IPS DF 6.9 (cell line): ENCODE measurements around the gene ZNF398.

Experiments used
- DNase-seq: peaks from one replicate; pipeline ENCODE4 v3.0.0-alpha.2; 2013; ENCODE audit warnings: low read depth, low spot score
- H3K27ac ChIP-seq: one replicate; pipeline ENCODE4 v1.5.1; 2013; ENCODE audit warnings: low read length, control low read depth
- H3K27me3 ChIP-seq: 2 replicates; pipeline ENCODE4 v1.6.1; 2013; ENCODE audit warnings: mild to moderate bottlenecking, low read length; ENCODE audit not compliant: control insufficient read depth, insufficient read depth
- H3K36me3 ChIP-seq: 2 replicates; pipeline ENCODE4 v1.6.1; 2013; ENCODE audit warnings: low read length; ENCODE audit not compliant: control insufficient read depth, insufficient read depth
- H3K4me1 ChIP-seq: 2 replicates; pipeline ENCODE4 v1.6.1; 2013; ENCODE audit warnings: low read length; ENCODE audit not compliant: control insufficient read depth, insufficient read depth
- H3K4me3 ChIP-seq: 2 replicates; pipeline ENCODE4 v1.5.1; 2013; ENCODE audit warnings: mild to moderate bottlenecking, low read length
- H3K9me3 ChIP-seq: 2 replicates; pipeline ENCODE4 v1.6.1; 2013; ENCODE audit warnings: low read length, inconsistent platforms; ENCODE audit not compliant: control insufficient read depth, insufficient read depth
- WGBS: extraction: QIAGEN DNeasy Blood & Tissue Kit; methylation state at CpG from one replicate; pipeline ENCODE4 v1.1.7; 2013; ENCODE audit warnings: mixed read lengths, missing lambda C conversion rate; ENCODE audit not compliant: insufficient read length, insufficient coverage; 5-methylcytosine and 5-hydroxymethylcytosine counted together

The ZNF398 gene

DNA sequence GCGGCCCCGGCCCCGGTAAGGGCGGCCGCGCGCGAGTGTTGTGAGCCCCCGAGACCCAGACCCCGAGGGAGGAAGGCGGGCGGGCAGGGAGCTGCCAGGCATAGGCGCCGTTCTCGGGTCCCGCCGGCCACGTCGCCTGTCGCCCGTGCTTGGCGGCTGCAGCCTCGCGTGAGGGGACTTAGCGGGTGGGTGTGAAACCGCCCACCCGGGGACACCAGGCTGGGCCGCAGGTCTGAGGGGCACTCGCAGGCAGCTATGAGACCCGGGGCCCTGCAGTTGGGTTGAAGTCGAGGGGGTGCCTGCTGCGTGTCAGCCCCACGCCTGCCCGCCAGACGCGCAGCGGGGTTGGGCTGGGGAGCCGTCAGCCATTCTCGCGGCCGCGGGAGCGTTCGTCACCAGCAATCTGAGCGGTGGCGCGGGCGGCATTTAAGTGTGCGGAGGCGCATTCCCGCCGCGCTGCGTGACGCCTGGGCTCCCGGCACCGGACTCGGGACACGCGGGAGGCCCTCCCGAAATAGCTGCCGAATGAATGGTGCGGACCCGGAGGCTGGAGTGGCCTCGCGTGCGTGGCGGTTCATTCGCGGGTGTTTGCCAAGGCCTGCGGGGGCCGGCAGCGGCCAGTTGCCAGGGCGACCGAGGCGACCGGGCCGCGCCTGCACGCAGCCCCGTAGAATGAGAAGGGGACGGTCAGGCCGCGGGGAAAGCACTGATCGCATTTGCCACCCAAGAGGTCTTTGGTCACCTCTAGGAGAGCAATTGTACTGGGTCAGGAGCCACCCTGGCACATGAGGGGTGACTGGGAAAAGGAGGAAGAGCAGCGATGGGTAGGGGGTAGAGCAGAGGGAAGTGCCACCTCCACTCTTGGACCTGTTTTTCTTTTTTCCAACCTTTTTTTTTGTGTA, 750 bp downstream of the ZNF398 start:
- Histone ChIP-seq H3K4me1 (no peaks in the 10 kb centered on the region; the same call in 1 of the 2 replicates), H3K27me3 (no peaks in the 10 kb centered on the region), H3K27ac (no peak overlapping the region), H3K36me3 (no peaks in the 10 kb centered on the region), H3K4me3 (peak overlapping the region; percentile 98), H3K9me3 (no peaks in the 10 kb centered on the region)
- WGBS: no CpG with 5 or more reads among the region's 86 CpGs
- DNase-seq: no peak

GRCh38 chr7:149150981-149151380, 3.7 kb downstream of the ZNF398 start:
- Histone ChIP-seq H3K27ac (no peak overlapping the region), H3K9me3 (no peaks in the 10 kb centered on the region), H3K36me3 (peaks cover 12% of the 10 kb centered on the region; the same call in 1 of the 2 replicates), H3K4me3 (no peak overlapping the region), H3K27me3 (no peaks in the 10 kb centered on the region), H3K4me1 (no peaks in the 10 kb centered on the region)
- WGBS: no CpG with 5 or more reads among the region's 4 CpGs
- no peak for DNase-seq

DNA sequence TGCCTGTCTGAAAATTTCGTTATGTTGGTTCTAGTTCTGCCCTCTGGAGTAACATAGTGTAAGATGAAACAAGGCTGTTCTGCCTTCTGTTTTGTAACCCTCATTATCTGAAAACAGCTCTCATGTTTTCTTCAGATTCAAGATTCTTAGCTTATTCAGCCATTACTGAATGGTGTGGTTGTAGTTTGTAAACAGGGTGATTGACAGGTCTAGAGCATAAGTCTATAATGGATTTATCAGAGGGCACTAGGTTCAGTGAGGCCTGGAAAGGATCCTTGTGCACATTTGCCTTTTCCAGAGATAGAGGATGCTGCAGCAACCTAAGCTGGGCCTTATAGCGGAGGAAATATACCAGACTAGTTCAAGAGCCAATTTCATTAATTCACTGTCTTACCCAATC, 6.1 kb downstream of the ZNF398 start:
- WGBS: no CpG with 5 or more reads among the region's 2 CpGs
- Histone ChIP-seq H3K36me3 (peaks cover 15% of the 10 kb centered on the region; the same call in 1 of the 2 replicates), H3K27ac (no peak overlapping the region)

GRCh38 chr7:149154056-149154455, 6.8 kb downstream of the ZNF398 start:
- H3K9me3 ChIP-seq: no peaks in the 10 kb centered on the region
- WGBS: no CpG with 5 or more reads among the region's 11 CpGs
- no peaks in the 10 kb centered on the region for H3K27me3 ChIP-seq
- H3K36me3 ChIP-seq: peaks cover 15% of the 10 kb centered on the region; the same call in 1 of the 2 replicates
- no peaks in the 10 kb centered on the region; the same call in 1 of the 2 replicates for H3K4me1 ChIP-seq
- H3K27ac ChIP-seq: no peak overlapping the region
- DNase-seq: no peak
- no peak overlapping the region for H3K4me3 ChIP-seq

More for the DNA sequence above, 6.1 kb downstream of the ZNF398 start:
- Histone ChIP-seq H3K4me3 (no peak overlapping the region), H3K27me3 (no peaks in the 10 kb centered on the region), H3K4me1 (no peaks in the 10 kb centered on the region; the same call in 1 of the 2 replicates), H3K9me3 (no peaks in the 10 kb centered on the region)
- no peak for DNase-seq

- Histone ChIP-seq H3K4me1 (no peaks in the 10 kb centered on the region; the same call in 1 of the 2 replicates), H3K9me3 (no peaks in the 10 kb centered on the region), H3K36me3 (peaks cover 22% of the 10 kb centered on the region; the same call in 1 of the 2 replicates), H3K4me3 (no peak overlapping the region), H3K27ac (no peak overlapping the region), H3K27me3 (no peaks in the 10 kb centered on the region)
- no peak for DNase-seq
- WGBS: no CpG with 5 or more reads among the region's 6 CpGs
Observed at GRCh38 chr7:149156898-149157297, 9.6 kb downstream of the ZNF398 start.

GRCh38 chr7:149161241-149161848, 14.1 kb downstream of the ZNF398 start:
- H3K9me3 ChIP-seq: no peaks in the 10 kb centered on the region
- H3K4me3 ChIP-seq: no peak overlapping the region
- no CpG with 5 or more reads among the region's 5 CpGs for WGBS
- no peaks in the 10 kb centered on the region for H3K27me3 ChIP-seq
- H3K4me1 ChIP-seq: no peaks in the 10 kb centered on the region; the same call in 1 of the 2 replicates
- DNase-seq: no peak
- H3K27ac ChIP-seq: no peak overlapping the region
- peaks cover 15% of the 10 kb centered on the region; the same call in 1 of the 2 replicates for H3K36me3 ChIP-seq

DNA sequence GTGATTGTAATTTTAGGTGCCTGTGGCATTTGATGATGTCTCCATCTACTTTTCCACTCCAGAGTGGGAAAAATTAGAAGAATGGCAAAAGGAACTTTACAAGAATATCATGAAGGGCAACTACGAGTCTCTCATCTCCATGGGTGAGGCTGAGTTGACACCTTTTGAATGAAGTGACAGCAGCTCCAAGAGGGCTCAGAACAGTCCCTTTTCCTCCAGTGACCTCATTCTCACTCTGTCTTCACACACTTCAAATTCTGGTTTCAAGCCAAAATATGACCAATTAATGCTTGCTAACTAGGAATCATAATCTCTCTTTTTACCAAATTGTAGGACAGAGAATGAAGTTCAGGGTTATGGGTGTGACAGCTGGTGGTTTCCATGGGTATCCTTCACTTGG, 18.9 kb downstream of the ZNF398 start:
- Histone ChIP-seq H3K4me3 (no peak overlapping the region), H3K4me1 (no peaks in the 10 kb centered on the region; the same call in 1 of the 2 replicates), H3K36me3 (peaks cover 27% of the 10 kb centered on the region), H3K9me3 (no peaks in the 10 kb centered on the region), H3K27me3 (no peaks in the 10 kb centered on the region), H3K27ac (no peak overlapping the region)
- no peak for DNase-seq
- WGBS: no CpG with 5 or more reads among the region's 1 CpG

- Histone ChIP-seq H3K27ac (no peak overlapping the region), H3K27me3 (no peaks in the 10 kb centered on the region), H3K9me3 (no peaks in the 10 kb centered on the region), H3K4me3 (no peak overlapping the region), H3K36me3 (peaks cover 29% of the 10 kb centered on the region), H3K4me1 (no peaks in the 10 kb centered on the region; the same call in 1 of the 2 replicates)
- no peak for DNase-seq
Observed at GRCh38 chr7:149166630-149167352, 19.5 kb downstream of the ZNF398 start.

DNA sequence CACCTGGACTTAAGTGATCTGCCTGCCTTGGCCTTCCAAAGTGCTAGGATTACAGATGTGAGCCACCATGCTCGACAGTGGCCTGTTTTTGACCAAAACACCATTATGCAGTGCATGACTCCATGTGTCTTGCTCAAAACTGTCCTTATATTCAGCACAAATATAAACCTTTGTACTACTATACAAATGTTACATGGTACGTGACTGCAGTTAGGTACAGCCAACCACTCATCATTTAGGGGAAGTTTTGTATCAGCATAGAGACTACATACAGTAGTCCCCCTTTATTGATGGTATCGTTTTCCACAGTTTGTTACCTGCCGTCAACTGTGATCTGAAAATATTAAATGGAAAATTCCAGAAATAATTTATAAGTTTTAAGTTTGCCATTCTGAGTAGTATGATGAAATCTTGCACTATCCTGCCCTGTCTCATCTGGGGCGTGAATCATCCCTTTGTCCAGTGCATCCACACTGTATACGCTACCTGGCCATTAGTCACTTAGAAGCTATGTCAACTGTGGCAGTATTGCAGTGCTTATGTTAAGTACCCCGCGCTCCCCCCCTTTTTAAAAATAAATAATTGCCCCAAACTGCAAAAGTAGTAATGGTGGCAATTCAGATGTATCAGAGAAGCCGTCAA, 24.8 kb downstream of the ZNF398 start:
- no CpG with 5 or more reads among the region's 9 CpGs for WGBS
- DNase-seq: no peak
- no peaks in the 10 kb centered on the region for H3K27me3 ChIP-seq
- H3K4me3 ChIP-seq: no peak overlapping the region
- H3K9me3 ChIP-seq: no peaks in the 10 kb centered on the region
- H3K36me3 ChIP-seq: peaks cover 28% of the 10 kb centered on the region
- no peaks in the 10 kb centered on the region for H3K4me1 ChIP-seq
- no peak overlapping the region for H3K27ac ChIP-seq

- DNase-seq: no peak
- no CpG with 5 or more reads among the region's 1 CpG for WGBS
- H3K27me3 ChIP-seq: no peaks in the 10 kb centered on the region
- no peak overlapping the region for H3K27ac ChIP-seq
- H3K4me3 ChIP-seq: no peak overlapping the region
- H3K4me1 ChIP-seq: no peaks in the 10 kb centered on the region
- peaks cover 25% of the 10 kb centered on the region for H3K36me3 ChIP-seq
- H3K9me3 ChIP-seq: no peaks in the 10 kb centered on the region
Observed at GRCh38 chr7:149172534-149172920, 25.3 kb downstream of the ZNF398 start.
